H9 (cell line): ENCODE measurements around the gene L3HYPDH. TPM values are rescaled to one million over a fixed set of nuclear protein-coding genes. Genes with fewer than 3 reads are reported as not detected.

Experiments
- DNase-seq: peaks from one replicate; pipeline ENCODE4 v3.0.0-alpha.2; 2017
- H2AFZ ChIP-seq: one replicate; pipeline ENCODE4 v1.6.1; 2013; ENCODE audit warnings: mild to moderate bottlenecking, low read length, control low read depth, moderate library complexity
- H2AK5ac ChIP-seq: 2 replicates; pipeline ENCODE4 v1.6.1; 2013; ENCODE audit warnings: low read length, control low read depth, mixed read lengths; ENCODE audit not compliant: insufficient read length
- H2BK120ac ChIP-seq: one replicate; pipeline ENCODE4 v1.6.1; 2013; ENCODE audit warnings: low read depth, mild to moderate bottlenecking, low read length, control low read depth, inconsistent platforms; ENCODE audit not compliant: poor library complexity, severe bottlenecking
- H2BK12ac ChIP-seq: 2 replicates; pipeline ENCODE4 v1.6.1; 2013; ENCODE audit warnings: low read length, control low read depth, mixed read lengths, low read depth; ENCODE audit not compliant: insufficient read length
- H2BK15ac ChIP-seq: 2 replicates; pipeline ENCODE4 v1.6.1; 2013; ENCODE audit warnings: low read depth, low read length, control low read depth
- H2BK20ac ChIP-seq: one replicate; pipeline ENCODE4 v1.6.1; 2013; ENCODE audit warnings: low read depth, mild to moderate bottlenecking, low read length, control low read depth, inconsistent platforms; ENCODE audit not compliant: poor library complexity, severe bottlenecking
- H2BK5ac ChIP-seq: 2 replicates; pipeline ENCODE4 v1.6.1; 2013; ENCODE audit warnings: low read length, control low read depth, mixed read lengths; ENCODE audit not compliant: insufficient read length
- H3K14ac ChIP-seq: 2 replicates; pipeline ENCODE4 v1.6.1; 2013; ENCODE audit warnings: low read length, control low read depth; ENCODE audit not compliant: insufficient read depth
- H3K18ac ChIP-seq: 2 replicates; pipeline ENCODE4 v1.6.1; 2013; ENCODE audit warnings: low read depth, mild to moderate bottlenecking, mixed read lengths, low read length, control low read depth; ENCODE audit not compliant: insufficient read length
- H3K23ac ChIP-seq: 2 replicates; pipeline ENCODE4 v1.6.1; 2013; ENCODE audit warnings: low read length, control low read depth, mixed read lengths, low read depth; ENCODE audit not compliant: insufficient read length
- H3K23me2 ChIP-seq: 2 replicates; pipeline ENCODE4 v1.6.1; 2013; ENCODE audit warnings: low read depth, mild to moderate bottlenecking, mixed read lengths, low read length, control low read depth; ENCODE audit not compliant: insufficient read length, poor library complexity, severe bottlenecking
- H3K27ac ChIP-seq: 2 replicates; pipeline ENCODE4 v1.5.1; 2013; ENCODE audit warnings: low read length, control low read depth, mixed read lengths, low read depth; ENCODE audit not compliant: insufficient read length
- H3K27me3 ChIP-seq: 2 replicates; pipeline ENCODE4 v1.6.1; 2013; ENCODE audit warnings: low read length, control low read depth, inconsistent platforms; ENCODE audit not compliant: insufficient read depth
- H3K4ac ChIP-seq: 2 replicates; pipeline ENCODE4 v1.6.1; 2013; ENCODE audit warnings: low read depth, mild to moderate bottlenecking, control low read depth, inconsistent platforms, low read length, moderate library complexity
- H3K4me1 ChIP-seq: 2 replicates; pipeline ENCODE4 v1.6.1; 2013; ENCODE audit warnings: low read length, control low read depth, inconsistent platforms; ENCODE audit not compliant: insufficient read depth
- H3K4me2 ChIP-seq: 2 replicates; pipeline ENCODE4 v1.6.1; 2013; ENCODE audit warnings: low read length, control low read depth, mixed read lengths; ENCODE audit not compliant: insufficient read length, insufficient read depth
- H3K56ac ChIP-seq: 2 replicates; pipeline ENCODE4 v1.6.1; 2013; ENCODE audit warnings: low read depth, mild to moderate bottlenecking, mixed read lengths, low read length, control low read depth; ENCODE audit not compliant: insufficient read length
- H3K79me1 ChIP-seq: 2 replicates; pipeline ENCODE4 v1.6.1; 2013; ENCODE audit warnings: low read depth, mild to moderate bottlenecking, moderate library complexity, low read length, control low read depth, inconsistent platforms; ENCODE audit not compliant: insufficient read depth, poor library complexity, severe bottlenecking
- H3K79me2 ChIP-seq: 2 replicates; pipeline ENCODE4 v1.6.1; 2013; ENCODE audit warnings: low read length, control low read depth, inconsistent platforms; ENCODE audit not compliant: insufficient read depth
- H3K9ac ChIP-seq: 2 replicates; pipeline ENCODE4 v1.6.1; 2013; ENCODE audit warnings: low read length, control low read depth, mixed read lengths; ENCODE audit not compliant: insufficient read length; ENCODE audit errors: extremely low read depth
- H3K9me3 ChIP-seq: one replicate; pipeline ENCODE4 v1.6.1; 2013; ENCODE audit warnings: low read depth, low read length, inconsistent platforms; ENCODE audit not compliant: control insufficient read depth
- H3T11ph ChIP-seq: one replicate; pipeline ENCODE4 v1.6.1; 2013; ENCODE audit warnings: mild to moderate bottlenecking, low read length, control low read depth, inconsistent platforms
- H4K20me1 ChIP-seq: one replicate; pipeline ENCODE4 v1.6.1; 2013; ENCODE audit not compliant: control insufficient read depth, insufficient read length, insufficient read depth
- H4K5ac ChIP-seq: 2 replicates; pipeline ENCODE4 v1.6.1; 2013; ENCODE audit warnings: low read depth, mild to moderate bottlenecking, mixed read lengths, low read length, control low read depth; ENCODE audit not compliant: insufficient read length
- H4K8ac ChIP-seq: replicated peaks from 2 replicates; pipeline ENCODE4 v1.6.1; 2013; ENCODE audit warnings: low read length, control low read depth, mixed read lengths, low read depth; ENCODE audit not compliant: insufficient read length
- H4K91ac ChIP-seq: 2 replicates; pipeline ENCODE4 v1.6.1; 2013; ENCODE audit warnings: low read depth, mild to moderate bottlenecking, moderate library complexity, mixed read lengths, low read length, control low read depth; ENCODE audit not compliant: insufficient read length
- H3K27ac Mint-ChIP-seq, 3 experiments: 2 replicates in 2 of 3; 3 replicates in 1 of 3; pipeline ENCODE4 v1.8.0; 2020 to 2021; ENCODE audit warnings: mixed read lengths in 3 of 3, mild to moderate bottlenecking in 1 of 3, moderate library complexity in 1 of 3
- H3K27me3 Mint-ChIP-seq: 2 replicates; pipeline ENCODE4 v1.8.0; 2021; ENCODE audit warnings: low read depth, mild to moderate bottlenecking, moderate library complexity, mixed read lengths
- H3K36me3 Mint-ChIP-seq, 3 experiments: 2 replicates in 2 of 3; 3 replicates in 1 of 3; pipeline ENCODE4 v1.8.0; 2020 to 2021; ENCODE audit warnings: low read depth in 3 of 3, mixed read lengths in 3 of 3; ENCODE audit not compliant: insufficient read depth in 1 of 3
- H3K4me1 Mint-ChIP-seq, 2 experiments: 2 replicates each; pipeline ENCODE4 v1.8.0; 2020; ENCODE audit warnings: mixed read lengths in 2 of 2
- H3K4me3 Mint-ChIP-seq, 2 experiments: 2 replicates in 1 of 2; 3 replicates in 1 of 2; pipeline ENCODE4 v1.8.0; 2020 to 2021; ENCODE audit warnings: mild to moderate bottlenecking in 2 of 2, mixed read lengths in 2 of 2, moderate library complexity in 1 of 2
- H3K9me3 Mint-ChIP-seq, 2 experiments: 2 replicates in 1 of 2; 3 replicates in 1 of 2; pipeline ENCODE4 v1.8.0; 2020; ENCODE audit warnings: mild to moderate bottlenecking in 2 of 2, mixed read lengths in 2 of 2, moderate library complexity in 1 of 2
- WGBS: extraction: QIAGEN DNeasy Blood & Tissue Kit; methylation state at CpG from one replicate; pipeline ENCODE4 v1.1.7; 2013; ENCODE audit warnings: missing lambda C conversion rate, low lambda C conversion rate, mixed read lengths; ENCODE audit not compliant: insufficient read length; ENCODE audit errors: extremely low coverage; 5-methylcytosine and 5-hydroxymethylcytosine counted together
- total RNA-seq: library from RNA; stranded (reverse); gene quantifications from 2 replicates; pipeline ENCODE4 v1.2.1, GENCODE V29; 2021
- TF ChIP-seq, protein P1 (sequence below): fragments of 200-600 bp; sonication (generic); conservative IDR thresholded peaks from 3 replicates; pipeline ENCODE4 v1.8.0; 2021; ENCODE audit warnings: antibody characterized with exemption, mild to moderate bottlenecking

The L3HYPDH gene
- total RNA-seq, 1 experiment from 2014 or later, result 15.7 TPM

DNA sequence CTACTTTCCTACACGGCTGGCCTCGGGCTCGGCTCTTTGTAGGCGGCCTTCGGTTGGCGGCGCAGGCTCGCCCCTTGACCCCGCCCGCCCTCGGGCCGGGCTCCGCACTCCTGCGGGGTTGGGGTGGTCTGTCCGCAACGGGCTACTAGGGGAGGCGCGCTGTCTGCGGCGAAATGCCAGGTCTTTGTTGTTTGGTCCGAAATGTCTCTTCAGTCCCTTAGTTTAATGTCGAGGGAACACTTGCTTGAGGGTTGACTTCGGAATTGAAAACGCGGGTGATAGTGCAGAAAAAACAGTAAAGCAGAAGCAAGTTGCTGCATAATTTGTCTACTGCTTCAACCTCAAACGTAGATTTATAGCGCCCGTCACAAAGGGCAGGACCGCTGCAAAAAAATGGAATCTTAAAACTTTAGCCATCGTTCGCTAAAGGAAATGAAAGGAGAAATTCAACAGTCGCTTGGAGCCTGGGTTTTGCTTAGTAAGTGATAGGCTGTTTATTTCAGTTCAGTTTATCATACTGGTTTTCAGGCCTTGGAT lies 499 bp upstream of the L3HYPDH start:
- peak overlapping the region; percentile 41 for H3K18ac ChIP-seq
- no peak overlapping the region for H2BK5ac ChIP-seq
- peaks cover 4% of the 10 kb centered on the region for H3K23me2 ChIP-seq
- H4K5ac ChIP-seq, result no peak overlapping the region
- no CpG with 5 or more reads among the region's 32 CpGs for WGBS
- H2AFZ ChIP-seq, result peak overlapping the region; percentile 95
- TF ChIP-seq, protein P1, sequence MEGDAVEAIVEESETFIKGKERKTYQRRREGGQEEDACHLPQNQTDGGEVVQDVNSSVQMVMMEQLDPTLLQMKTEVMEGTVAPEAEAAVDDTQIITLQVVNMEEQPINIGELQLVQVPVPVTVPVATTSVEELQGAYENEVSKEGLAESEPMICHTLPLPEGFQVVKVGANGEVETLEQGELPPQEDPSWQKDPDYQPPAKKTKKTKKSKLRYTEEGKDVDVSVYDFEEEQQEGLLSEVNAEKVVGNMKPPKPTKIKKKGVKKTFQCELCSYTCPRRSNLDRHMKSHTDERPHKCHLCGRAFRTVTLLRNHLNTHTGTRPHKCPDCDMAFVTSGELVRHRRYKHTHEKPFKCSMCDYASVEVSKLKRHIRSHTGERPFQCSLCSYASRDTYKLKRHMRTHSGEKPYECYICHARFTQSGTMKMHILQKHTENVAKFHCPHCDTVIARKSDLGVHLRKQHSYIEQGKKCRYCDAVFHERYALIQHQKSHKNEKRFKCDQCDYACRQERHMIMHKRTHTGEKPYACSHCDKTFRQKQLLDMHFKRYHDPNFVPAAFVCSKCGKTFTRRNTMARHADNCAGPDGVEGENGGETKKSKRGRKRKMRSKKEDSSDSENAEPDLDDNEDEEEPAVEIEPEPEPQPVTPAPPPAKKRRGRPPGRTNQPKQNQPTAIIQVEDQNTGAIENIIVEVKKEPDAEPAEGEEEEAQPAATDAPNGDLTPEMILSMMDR, result no peak
- peaks cover 16 to 22% (median 21%) of the 10 kb centered on the region in 3 experiments for H3K36me3 Mint-ChIP-seq
- H4K20me1 ChIP-seq, result no peaks in the 10 kb centered on the region
- peak overlapping the region; percentile 65 for H3K27ac ChIP-seq
- H3K56ac ChIP-seq, result no peak overlapping the region
- no peak overlapping the region for H2BK15ac ChIP-seq
- no peak overlapping the region for H4K91ac ChIP-seq
- H3K4me2 ChIP-seq, result peak overlapping the region; percentile 85
- H3K4me1 Mint-ChIP-seq, result peaks cover 18 to 20% of the 10 kb centered on the region in 2 experiments
- H2AK5ac ChIP-seq, result no peak overlapping the region
- H4K8ac ChIP-seq, result no peak overlapping the region
- no peak overlapping the region for H3K23ac ChIP-seq
- H2BK20ac ChIP-seq, result no peak overlapping the region
- H3K14ac ChIP-seq, result peak overlapping the region; percentile 65; the same call in 1 of the 2 replicates
- H3T11ph ChIP-seq, result no peak overlapping the region
- no peak overlapping the region for H2BK120ac ChIP-seq
- H3K4me1 ChIP-seq, result no peaks in the 10 kb centered on the region
- peak overlapping the region; percentile 94 to 98 (median 97) for H3K27ac Mint-ChIP-seq
- no peaks in the 10 kb centered on the region for H3K27me3 Mint-ChIP-seq
- no peaks in the 10 kb centered on the region for H3K9me3 ChIP-seq
- no peak for DNase-seq
- no peak overlapping the region for H3K4ac ChIP-seq
- H3K9me3 Mint-ChIP-seq, result no peaks in the 10 kb centered on the region
- peak overlapping the region; percentile 91 for H3K9ac ChIP-seq
- no peaks in the 10 kb centered on the region; the same call in 1 of the 2 replicates for H3K27me3 ChIP-seq
- peaks cover 2% of the 10 kb centered on the region; the same call in 1 of the 2 replicates for H3K79me2 ChIP-seq
- no peaks in the 10 kb centered on the region for H3K79me1 ChIP-seq
- peak overlapping the region; percentile 83 to 97 for H3K4me3 Mint-ChIP-seq
- H2BK12ac ChIP-seq, result no peak overlapping the region
